ENCODE data around the gene FOXJ2. TPM values are rescaled to one million over a fixed set of nuclear protein-coding genes. Genes with fewer than 3 reads are reported as not detected.

Gene FOXJ2
- total and polyA plus RNA-seq, 2 of the 4 experiments (the other 2 are of a cell fraction), result 3.0 to 8.4 TPM

DNA sequence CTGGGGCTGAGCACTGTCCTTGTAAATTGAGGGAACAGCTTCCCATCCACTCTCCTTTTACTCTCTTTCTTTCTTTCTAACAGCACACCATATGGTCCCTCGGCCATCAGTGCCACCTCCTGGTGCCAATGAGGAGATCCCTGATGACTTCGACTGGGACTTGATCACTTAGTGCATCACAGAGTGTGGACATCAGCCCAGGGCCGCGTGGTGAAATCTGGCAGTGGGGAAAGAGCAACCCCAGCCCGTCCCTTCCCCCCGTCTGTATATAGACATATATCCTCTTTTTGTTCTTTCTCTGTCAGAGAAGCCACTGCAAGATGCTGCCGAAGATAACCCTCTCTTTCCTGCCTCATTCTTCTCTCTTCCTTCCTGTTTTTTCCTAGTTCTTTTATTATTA, 20.2 kb downstream of the FOXJ2 start:
- no TSS peak for BruUV-seq (replicated peaks)

More for the DNA sequence above, 20.2 kb downstream of the FOXJ2 start:
- Histone ChIP-seq H3K23ac (ENCODE audit: low read depth, low read length) (no peak overlapping the region), H4K5ac (ENCODE audit: low read depth, low read length) (no peak overlapping the region), H2BK15ac (ENCODE audit: low read depth, low read length) (no peak overlapping the region), H3K18ac (ENCODE audit: low read depth, low read length) (no peak overlapping the region), H2BK5ac (ENCODE audit: low read depth, low read length, poor library complexity, severe bottlenecking) (no peak overlapping the region), H3K36me3 (ENCODE audit: control insufficient read depth, insufficient read depth, low read length) (peaks cover 36% of the 10 kb centered on the region), H3K4ac (ENCODE audit: low read depth, low read length) (no peak overlapping the region), H3K27ac (ENCODE audit: insufficient read depth, low read length) (no peak overlapping the region), H2BK120ac (ENCODE audit: low read depth, low read length) (no peak overlapping the region), H3K4me3 (ENCODE audit: insufficient read depth, low read depth, low read length) (no peak overlapping the region), H3K56ac (ENCODE audit: extremely low read depth, insufficient read depth, low read length) (no peak overlapping the region), H3K14ac (replicated peaks; ENCODE audit: low read depth, low read length) (no peak overlapping the region), H4K20me1 (ENCODE audit: insufficient read depth, low read length) (no peaks in the 10 kb centered on the region), H3K9me3 (ENCODE audit: control insufficient read depth, insufficient read depth, low read length) (no peaks in the 10 kb centered on the region), H2AK5ac (ENCODE audit: low read depth, low read length) (no peak overlapping the region), H2AFZ (replicated peaks; ENCODE audit: low read length, poor library complexity) (no peak overlapping the region), H3K4me2 (ENCODE audit: low read depth, low read length) (no peak overlapping the region), H2BK20ac (ENCODE audit: low read depth, low read length) (no peak overlapping the region), H4K8ac (ENCODE audit: low read depth in 2 of 2, low read length in 2 of 2) (no peak overlapping the region), H4K91ac (ENCODE audit: insufficient read depth, low read depth, low read length) (no peak overlapping the region), H3K9ac (ENCODE audit: low read depth, low read length) (no peak overlapping the region), H3K27me3 (ENCODE audit: control insufficient read depth, insufficient read depth, low read length) (no peaks in the 10 kb centered on the region), H3K4me1 (ENCODE audit: control insufficient read depth, insufficient read depth, low read length) (no peaks in the 10 kb centered on the region), H3K9me1 (ENCODE audit: insufficient read depth, low read length) (no peaks in the 10 kb centered on the region), H2AK9ac (replicated peaks; ENCODE audit: low read depth, low read length, poor library complexity) (no peak overlapping the region), H3K79me1 (ENCODE audit: low read depth in 1 of 2, low read length in 2 of 2) (no peaks in the 10 kb centered on the region; a peak in 2 of 4 replicates)
- TF ChIP-seq RCOR1 (IDR thresholded peaks at IDR 0.05; ENCODE audit: insufficient replicate concordance, low read length) (no peak), CHD1 (IDR thresholded peaks at IDR 0.05; ENCODE audit: low read depth, low read length) (no peak), CTCF (conservative IDR thresholded peaks at IDR 0.05; ENCODE audit: low read depth, low read length) (no peak), SMC3 (IDR thresholded peaks at IDR 0.05; ENCODE audit: low read depth, low read length) (no peak), ELK1 (IDR thresholded peaks at IDR 0.05; ENCODE audit: borderline replicate concordance, low read depth, low read length) (no peak), MAFK (IDR thresholded peaks at IDR 0.05; ENCODE audit: low read depth, low read length) (no peak), BHLHE40 (IDR thresholded peaks at IDR 0.05; ENCODE audit: low read depth, low read length) (no peak), FOS (IDR thresholded peaks at IDR 0.05; ENCODE audit: low read depth, low read length) (no peak), MAZ (IDR thresholded peaks at IDR 0.05; ENCODE audit: borderline replicate concordance, low read depth, low read length) (no peak), RFX5 (IDR thresholded peaks at IDR 0.05; ENCODE audit: low read depth, low read length) (no peak), NFE2L2 (IDR thresholded peaks at IDR 0.05; ENCODE audit: low read depth, low read length) (no peak), MXI1 (IDR thresholded peaks at IDR 0.05; ENCODE audit: borderline replicate concordance, low read depth, low read length) (no peak), CEBPB (IDR thresholded peaks at IDR 0.05; ENCODE audit: low read depth, low read length) (no peak), RAD21 (IDR thresholded peaks at IDR 0.05; ENCODE audit: low read length) (no peak)
- TF ChIP-seq, protein P1, sequence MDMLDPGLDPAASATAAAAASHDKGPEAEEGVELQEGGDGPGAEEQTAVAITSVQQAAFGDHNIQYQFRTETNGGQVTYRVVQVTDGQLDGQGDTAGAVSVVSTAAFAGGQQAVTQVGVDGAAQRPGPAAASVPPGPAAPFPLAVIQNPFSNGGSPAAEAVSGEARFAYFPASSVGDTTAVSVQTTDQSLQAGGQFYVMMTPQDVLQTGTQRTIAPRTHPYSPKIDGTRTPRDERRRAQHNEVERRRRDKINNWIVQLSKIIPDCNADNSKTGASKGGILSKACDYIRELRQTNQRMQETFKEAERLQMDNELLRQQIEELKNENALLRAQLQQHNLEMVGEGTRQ (IDR thresholded peaks at IDR 0.05; ENCODE audit: low read depth, low read length), result no peak
- ChIA-PET CTCF (no interaction called here), POLR2A (ENCODE audit: unreplicated experiment) (no interaction called here)
- ATAC-seq (ENCODE audit: low read depth) (no peak), DNase-seq (no peak)
- intact Hi-C loops (cut with micrococcal nuclease), result no loop called here
- in situ Hi-C loops (cut with MboI; ENCODE audit: low sequenced_read_pairs), result no loop called here
- no CpG with 5 or more reads among the region's 7 CpGs for WGBS, 2 experiments (ENCODE audit: extremely low coverage in 2 of 2, insufficient read length in 1 of 2)
- dilution Hi-C loops (cut with HindIII; ENCODE audit: low sequenced_read_pairs, unreplicated experiment), result no loop called here

Data from IMR-90 (cell line).